HCEC 1CT (cell line): ENCODE measurements around the gene ABCC3.

Experiments used
- DNase-seq: peaks from one replicate; pipeline ENCODE4 v3.0.0-alpha.2; 2017

ABCC3 gene

GRCh38 chr17:50630524-50631194 is 4.0 kb upstream of the ABCC3 start:
- no peak for DNase-seq

DNA sequence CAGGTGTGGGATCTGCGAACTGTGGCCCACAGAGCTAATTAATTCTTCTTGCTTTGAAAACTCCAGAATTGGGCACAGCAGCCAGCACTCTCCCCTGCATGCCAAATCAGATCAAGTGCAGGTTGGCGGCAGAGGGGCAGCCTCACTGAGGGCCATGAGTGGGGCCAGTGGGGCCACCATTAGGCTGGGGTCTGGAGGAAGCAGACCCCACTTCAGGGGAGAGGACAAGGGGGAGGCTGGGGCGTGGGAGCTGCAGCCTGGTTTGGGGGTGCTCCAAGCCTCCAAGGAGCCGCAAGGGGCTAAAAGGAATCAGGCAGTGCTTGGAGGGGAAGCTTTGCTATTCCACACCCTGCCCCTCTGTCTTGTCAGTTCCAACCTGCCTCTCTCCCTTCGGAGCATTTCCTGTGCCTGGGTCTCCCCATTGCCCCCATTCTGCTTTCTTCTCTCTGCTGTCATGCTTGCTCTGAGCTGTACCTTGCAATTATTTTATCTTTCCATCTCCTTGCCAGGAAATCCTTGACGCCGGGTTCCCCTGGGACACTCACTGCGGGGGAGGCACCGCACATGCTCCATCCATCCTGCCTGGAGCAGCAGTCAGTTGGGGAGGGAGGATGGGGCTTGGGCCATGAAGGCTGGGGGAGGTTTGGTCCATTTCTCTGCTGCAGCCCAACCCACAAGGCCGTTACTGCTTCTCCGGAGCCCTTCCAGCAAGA is 3.3 kb upstream of the ABCC3 start:
- DNase-seq, result no peak

- no peak for DNase-seq
These were observed 2.6 kb upstream of the ABCC3 start for GRCh38 chr17:50631908-50632571.

- DNase-seq, result no peak
These were observed 2.0 kb upstream of the ABCC3 start for GRCh38 chr17:50632637-50633036.

- no peak for DNase-seq
These were observed 998 bp upstream of the ABCC3 start for GRCh38 chr17:50633683-50634082.

- no peak for DNase-seq
These were observed 442 bp downstream of the ABCC3 start for GRCh38 chr17:50634915-50635731.

GRCh38 chr17:50635732-50635981 is 976 bp downstream of the ABCC3 start:
- no peak for DNase-seq

DNA sequence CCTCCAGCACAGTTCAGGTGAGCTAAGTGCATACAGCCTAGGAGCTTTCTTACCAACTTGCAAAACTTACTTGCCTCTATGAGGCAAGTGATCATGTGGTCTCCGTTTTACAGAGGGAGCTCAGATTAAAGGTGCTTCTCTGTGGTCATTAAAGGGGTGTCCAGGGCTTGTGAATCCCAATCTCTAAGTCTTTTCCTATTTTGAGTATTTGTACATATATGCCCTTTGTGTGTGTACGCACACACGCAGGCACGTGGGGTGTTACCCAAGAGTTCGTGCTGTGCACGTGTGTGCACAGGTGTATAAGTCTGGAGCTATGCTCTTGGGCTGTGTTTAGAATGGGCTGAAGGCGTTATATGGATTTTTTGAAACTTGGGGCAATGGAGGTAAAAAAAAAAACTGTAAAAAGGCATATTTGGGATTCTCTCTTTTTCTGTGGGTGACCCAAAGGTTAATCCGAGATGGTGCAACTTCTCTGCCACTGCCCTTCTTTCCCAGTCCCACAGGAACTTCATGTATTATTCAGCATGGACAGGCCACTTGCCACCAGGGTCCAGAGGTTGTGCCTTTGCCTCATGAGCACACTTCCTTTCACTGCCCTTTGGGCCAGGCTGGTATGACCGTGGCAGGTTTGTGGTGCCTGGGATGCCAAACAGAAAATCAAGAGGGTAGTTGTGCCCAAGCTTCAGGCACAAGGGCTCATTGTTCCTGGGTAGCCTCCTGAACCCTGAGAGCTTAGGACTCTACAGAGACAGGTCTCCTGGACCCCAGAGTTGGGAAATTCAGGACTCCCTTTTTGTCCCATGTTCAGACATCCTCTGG is 1.5 kb downstream of the ABCC3 start:
- DNase-seq, result no peak

DNA sequence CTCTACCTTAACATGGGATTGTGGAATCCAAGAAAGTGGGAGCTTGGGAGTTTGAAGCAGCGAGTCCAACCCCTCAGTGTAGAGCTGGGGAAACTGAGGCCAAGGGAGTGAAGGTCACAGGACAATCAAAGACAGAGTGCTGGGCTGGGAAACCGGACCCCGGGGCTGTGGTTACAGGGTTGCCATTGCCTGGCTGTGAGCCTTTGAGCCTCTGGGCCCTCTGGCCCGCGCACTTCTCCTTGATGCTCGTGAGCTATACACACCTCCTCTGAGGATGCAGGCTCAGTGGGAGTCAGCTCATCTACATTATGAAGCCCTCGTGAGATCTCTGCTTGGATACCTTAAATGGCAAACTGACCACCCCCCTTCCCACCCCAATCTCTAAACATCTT is 2.1 kb downstream of the ABCC3 start:
- DNase-seq, result no peak

DNA sequence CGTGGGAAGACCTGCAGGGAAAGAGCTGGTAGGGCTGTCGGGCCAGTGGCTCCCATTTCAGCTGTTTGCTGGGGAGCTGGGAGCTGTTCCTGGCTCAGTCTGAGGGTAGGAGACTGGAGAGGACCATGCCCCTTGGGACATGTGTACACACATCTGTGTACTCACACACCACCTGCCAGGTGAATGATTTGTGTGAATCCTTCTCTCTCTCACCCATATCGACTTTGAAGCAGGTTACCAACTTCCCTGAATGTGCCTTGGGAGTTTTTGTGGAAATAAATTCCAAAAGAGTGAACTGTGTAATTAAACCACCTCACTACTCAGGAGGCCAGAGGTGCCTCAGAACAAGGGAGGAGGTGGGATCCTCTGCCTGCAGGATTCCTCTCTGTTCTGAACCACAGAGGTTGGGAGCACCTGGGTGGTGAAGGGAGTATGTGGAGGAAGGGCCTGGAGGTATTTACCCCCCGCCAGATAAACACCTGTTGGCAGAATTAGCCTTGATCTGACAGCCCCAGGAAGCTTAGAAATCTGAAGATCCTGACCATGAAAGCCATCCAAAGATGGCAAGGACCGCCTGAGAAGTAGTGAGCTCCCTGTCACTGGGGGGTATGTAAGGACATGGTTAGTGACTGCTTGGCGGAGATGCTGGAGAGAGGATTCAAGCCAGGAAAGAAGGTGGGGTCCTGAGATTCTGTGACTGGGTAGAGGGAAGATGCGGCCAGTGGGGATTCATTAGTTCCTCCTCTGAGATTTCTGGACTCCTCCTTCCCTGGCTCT is 3.3 kb downstream of the ABCC3 start:
- DNase-seq, result no peak

GRCh38 chr17:50638606-50638965 is 3.9 kb downstream of the ABCC3 start:
- DNase-seq, result peak; percentile 52

DNA sequence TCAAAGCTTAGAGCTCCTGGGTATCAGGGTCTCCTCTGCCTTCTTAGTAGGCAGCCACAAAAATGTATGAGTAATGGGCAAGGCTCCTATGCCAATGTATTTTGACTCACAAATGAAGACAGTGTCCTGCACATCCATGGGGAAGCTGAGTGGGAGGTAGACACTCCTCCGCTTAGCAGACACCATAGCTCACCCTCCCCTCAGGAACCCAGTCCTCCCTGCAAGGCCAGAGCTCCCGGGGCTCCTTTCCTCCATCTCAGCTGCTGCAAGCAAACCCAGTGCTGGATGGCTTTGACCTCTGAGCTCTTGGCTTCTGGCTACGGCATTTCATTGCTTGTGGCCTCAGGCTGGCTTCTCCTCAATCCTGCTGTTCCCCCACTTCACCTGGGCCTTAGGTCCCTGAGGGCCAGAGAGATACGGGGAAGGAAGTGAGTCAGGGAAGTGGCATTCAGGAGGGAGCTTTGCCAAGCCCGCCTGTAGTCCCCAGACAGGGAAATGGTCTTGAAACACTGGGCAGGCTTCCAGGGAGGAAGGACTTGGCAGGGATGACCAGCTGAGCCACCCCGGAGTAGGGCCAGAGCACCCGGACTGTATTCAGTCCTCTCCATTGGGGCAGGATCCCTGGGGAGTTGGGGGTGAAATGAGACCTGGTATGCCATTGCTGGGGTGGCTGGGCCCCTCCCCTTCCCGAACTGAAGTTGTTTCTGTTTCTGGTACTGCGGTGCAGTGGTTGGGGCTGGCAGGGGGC is 4.5 kb downstream of the ABCC3 start:
- peak; percentile 95 for DNase-seq

DNA sequence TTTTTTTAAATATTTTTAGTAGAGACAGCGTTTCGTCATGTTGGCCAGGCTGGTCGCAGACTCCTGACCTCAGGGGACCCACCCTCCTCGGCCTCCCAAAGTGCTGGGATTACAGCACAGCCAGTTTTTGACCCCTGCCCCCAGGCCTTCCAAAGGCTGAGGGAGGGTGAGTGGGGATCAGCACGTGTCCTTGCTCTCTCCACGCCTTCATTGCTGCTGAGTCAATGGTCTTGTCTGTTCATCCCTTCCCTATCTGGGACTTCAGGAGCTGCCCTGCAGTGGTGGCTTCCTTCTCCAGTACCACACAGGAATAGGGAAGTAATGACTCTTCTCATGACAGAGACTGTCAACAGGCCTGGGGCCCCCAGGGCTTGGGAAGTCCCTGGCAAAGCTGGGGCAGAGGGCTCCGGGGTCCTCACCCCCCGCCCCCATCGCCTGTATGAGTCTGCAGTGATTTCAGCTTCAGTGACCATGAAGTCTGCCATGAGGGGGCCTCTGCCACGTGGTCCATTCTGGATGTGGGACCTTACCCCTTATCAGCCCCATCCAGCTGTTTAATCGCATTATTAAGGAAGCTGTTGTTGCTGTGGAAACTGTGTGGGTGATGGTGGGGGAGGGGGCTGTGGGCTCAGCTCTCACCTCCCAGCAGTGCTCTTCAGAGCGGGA is 6.1 kb downstream of the ABCC3 start:
- DNase-seq, result peak; percentile 30

GRCh38 chr17:50641357-50641756 is 6.7 kb downstream of the ABCC3 start:
- DNase-seq, result no peak

DNA sequence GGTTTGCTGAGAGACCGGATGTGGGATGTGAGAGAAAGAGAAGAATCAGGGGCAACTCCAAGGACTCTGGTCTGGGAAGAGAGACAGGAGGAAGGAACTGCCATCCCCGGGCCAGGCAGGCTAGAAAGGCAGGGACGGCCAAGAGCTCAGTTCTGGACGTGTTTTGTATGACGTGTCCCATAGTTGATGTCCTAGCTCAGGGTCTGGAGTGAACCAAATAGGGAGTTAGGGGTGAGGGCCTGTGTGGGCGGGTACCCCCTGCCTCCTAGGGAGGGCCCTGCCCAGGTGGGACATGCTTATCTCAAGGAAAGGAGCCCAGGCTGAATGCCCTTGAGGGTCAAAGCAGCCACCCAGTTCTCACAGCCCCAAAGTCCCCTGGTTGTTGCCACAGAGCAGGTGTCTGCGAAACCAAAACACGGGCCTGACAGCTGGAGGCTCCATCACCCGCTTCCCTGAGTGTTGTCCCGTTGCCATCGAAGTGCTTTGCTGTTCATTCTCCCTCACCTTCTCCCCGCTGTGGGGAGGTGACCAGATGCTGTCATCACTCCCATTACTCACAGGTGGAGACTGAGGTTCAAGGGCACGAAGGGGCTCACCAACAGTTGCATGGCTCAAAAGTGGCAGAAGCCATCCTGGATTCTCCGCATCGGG is 7.5 kb downstream of the ABCC3 start:
- DNase-seq, result no peak

DNA sequence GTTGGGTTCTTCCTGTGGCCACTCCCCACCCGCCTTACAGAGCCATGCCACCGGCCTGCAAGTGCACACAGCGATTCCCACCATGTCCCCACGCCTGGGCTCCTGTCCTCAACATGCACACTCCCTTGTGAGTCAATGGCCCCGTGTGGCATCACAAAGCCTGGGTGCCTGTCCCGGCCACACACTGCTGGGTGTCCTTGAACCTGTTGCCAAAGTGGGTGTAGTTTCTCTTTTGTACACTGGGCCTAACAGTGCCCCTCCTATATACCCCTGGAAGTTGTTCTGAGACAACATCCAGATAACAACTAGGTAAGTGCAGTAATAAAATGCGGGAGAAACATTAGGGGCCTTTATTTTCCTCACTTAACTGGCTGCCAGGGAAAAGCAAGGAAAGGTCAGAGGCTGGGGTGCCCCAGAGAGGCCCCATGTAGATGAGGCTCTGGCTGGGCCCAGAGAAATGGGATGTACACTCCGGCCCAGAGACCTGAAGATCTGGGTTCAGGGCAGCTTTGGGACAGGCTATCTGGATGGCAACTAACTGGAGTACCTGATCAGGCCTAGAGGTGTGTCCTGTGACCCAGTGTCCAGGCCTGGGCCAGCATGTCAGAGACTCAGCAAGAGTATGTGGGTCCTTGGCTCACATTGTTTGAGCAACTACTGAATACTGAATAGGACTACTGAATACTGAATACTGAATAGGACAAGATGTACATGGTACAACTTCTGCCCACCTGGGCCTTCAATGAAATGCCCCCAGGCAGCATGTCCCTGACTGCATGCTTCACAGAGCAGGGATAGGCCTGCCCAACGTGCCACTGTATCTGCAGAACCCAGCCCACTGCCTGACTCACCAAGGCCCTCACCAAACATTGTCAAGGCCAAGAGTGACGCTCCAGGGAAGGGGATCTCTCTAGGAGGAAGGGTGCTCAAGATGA is 8.3 kb downstream of the ABCC3 start:
- DNase-seq, result no peak

GRCh38 chr17:50645748-50646682 is 11.3 kb downstream of the ABCC3 start:
- DNase-seq, result no peak

GRCh38 chr17:50647187-50647586 is 12.5 kb downstream of the ABCC3 start:
- no peak for DNase-seq
